HEK293 (cell line): ENCODE measurements around the gene PARP1.

Experiments
- GLI4 ChIP-seq: fragments of 450-650 bp; formaldehyde crosslinking; IDR thresholded peaks from 2 replicates; pipeline ENCODE4 v1.5.1; 2016; ENCODE audit warnings: missing biosample characterization, missing genetic modification characterization
- KLF1 ChIP-seq: fragments of 450-650 bp; formaldehyde crosslinking; IDR thresholded peaks from 2 replicates; pipeline ENCODE4 v1.5.1; 2016; ENCODE audit warnings: missing biosample characterization, missing genetic modification characterization
- KLF10 ChIP-seq: fragments of 450-650 bp; IDR thresholded peaks from 2 replicates; pipeline ENCODE4 v1.5.1; 2018; ENCODE audit warnings: missing biosample characterization, mild to moderate bottlenecking, missing genetic modification characterization
- ZNF37A ChIP-seq: fragments of 450-650 bp; IDR thresholded peaks from 2 replicates; pipeline ENCODE4 v1.5.1; 2018; ENCODE audit warnings: missing biosample characterization, missing genetic modification characterization
- ZNF501 ChIP-seq: fragments of 450-650 bp; formaldehyde crosslinking; IDR thresholded peaks from 2 replicates; pipeline ENCODE4 v1.5.1; 2016; ENCODE audit warnings: missing biosample characterization, missing genetic modification characterization
- ZNF558 ChIP-seq: fragments of 450-650 bp; formaldehyde crosslinking; IDR thresholded peaks from 2 replicates; pipeline ENCODE4 v1.5.1; 2016; ENCODE audit warnings: missing biosample characterization, missing genetic modification characterization
- ZNF621 ChIP-seq: fragments of 450-650 bp; formaldehyde crosslinking; IDR thresholded peaks from 2 replicates; pipeline ENCODE4 v1.5.1; 2017; ENCODE audit warnings: missing biosample characterization, missing genetic modification characterization
- ZNF792 ChIP-seq: fragments of 450-650 bp; formaldehyde crosslinking; IDR thresholded peaks from 2 replicates; pipeline ENCODE4 v1.5.1; 2016; ENCODE audit warnings: missing biosample characterization, missing genetic modification characterization
- TF ChIP-seq, protein P1 (sequence below): fragments of 450-650 bp; formaldehyde crosslinking; IDR thresholded peaks from 2 replicates; pipeline ENCODE4 v1.5.1; 2016; ENCODE audit warnings: missing biosample characterization, missing genetic modification characterization
- TF ChIP-seq, protein P2 (sequence below): fragments of 450-650 bp; formaldehyde crosslinking; IDR thresholded peaks from 2 replicates; pipeline ENCODE4 v1.5.1; 2016; ENCODE audit warnings: missing biosample characterization, missing genetic modification characterization, low read depth

DNA sequence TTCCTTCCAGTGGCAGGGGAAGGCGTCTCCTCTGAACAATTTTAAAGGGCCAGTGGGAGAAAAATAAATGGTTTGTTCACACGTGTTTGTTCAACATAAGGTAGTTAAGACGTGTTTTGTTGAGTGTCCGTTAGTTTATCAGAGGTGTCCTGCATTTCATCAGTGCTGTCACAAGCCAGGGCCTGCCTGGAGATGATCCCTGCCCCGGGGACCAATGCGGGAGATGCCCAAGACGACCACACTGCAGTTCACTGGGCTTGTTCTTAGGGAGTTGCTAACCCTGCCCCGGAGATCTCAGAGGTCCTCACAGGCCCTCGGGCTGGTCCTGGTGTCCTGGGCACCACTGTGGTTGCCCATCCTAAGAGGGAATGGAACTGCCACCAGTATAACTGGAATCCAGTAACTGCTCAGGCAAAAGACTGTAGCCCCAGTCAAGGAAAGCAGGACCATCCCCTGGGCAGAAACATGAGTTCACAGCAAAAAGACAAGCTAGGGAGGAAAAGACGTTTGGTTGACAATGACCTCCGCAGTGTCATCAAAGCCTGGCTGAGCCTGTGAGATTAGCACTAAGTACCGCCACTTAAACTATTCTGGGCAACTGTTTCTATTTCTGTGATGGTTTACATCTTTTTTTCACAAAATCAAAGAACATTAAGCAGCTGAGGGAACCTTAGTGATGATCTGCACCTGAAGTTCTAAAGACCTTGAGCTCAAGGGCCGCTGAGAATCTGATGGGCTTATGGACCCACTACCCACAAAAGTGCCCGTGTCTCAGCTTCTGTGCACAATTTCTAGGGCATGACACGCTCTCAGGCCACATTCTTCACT lies 54.0 kb downstream of the PARP1 start:
- no peak for TF ChIP-seq KLF1 (tag by site-specific recombination)
- TF ChIP-seq ZNF501 (tag by site-specific recombination), result no peak
- TF ChIP-seq, protein P1, sequence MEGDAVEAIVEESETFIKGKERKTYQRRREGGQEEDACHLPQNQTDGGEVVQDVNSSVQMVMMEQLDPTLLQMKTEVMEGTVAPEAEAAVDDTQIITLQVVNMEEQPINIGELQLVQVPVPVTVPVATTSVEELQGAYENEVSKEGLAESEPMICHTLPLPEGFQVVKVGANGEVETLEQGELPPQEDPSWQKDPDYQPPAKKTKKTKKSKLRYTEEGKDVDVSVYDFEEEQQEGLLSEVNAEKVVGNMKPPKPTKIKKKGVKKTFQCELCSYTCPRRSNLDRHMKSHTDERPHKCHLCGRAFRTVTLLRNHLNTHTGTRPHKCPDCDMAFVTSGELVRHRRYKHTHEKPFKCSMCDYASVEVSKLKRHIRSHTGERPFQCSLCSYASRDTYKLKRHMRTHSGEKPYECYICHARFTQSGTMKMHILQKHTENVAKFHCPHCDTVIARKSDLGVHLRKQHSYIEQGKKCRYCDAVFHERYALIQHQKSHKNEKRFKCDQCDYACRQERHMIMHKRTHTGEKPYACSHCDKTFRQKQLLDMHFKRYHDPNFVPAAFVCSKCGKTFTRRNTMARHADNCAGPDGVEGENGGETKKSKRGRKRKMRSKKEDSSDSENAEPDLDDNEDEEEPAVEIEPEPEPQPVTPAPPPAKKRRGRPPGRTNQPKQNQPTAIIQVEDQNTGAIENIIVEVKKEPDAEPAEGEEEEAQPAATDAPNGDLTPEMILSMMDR (tag by site-specific recombination), result no peak
- TF ChIP-seq GLI4, result no peak
- no peak for TF ChIP-seq KLF10 (tag by site-specific recombination)
- no peak for TF ChIP-seq ZNF37A (tag by site-specific recombination)
- TF ChIP-seq, protein P2, sequence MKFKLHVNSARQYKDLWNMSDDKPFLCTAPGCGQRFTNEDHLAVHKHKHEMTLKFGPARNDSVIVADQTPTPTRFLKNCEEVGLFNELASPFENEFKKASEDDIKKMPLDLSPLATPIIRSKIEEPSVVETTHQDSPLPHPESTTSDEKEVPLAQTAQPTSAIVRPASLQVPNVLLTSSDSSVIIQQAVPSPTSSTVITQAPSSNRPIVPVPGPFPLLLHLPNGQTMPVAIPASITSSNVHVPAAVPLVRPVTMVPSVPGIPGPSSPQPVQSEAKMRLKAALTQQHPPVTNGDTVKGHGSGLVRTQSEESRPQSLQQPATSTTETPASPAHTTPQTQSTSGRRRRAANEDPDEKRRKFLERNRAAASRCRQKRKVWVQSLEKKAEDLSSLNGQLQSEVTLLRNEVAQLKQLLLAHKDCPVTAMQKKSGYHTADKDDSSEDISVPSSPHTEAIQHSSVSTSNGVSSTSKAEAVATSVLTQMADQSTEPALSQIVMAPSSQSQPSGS (tag by site-specific recombination), result no peak
- no peak for TF ChIP-seq ZNF621
- no peak for TF ChIP-seq ZNF792 (tag by site-specific recombination)
- TF ChIP-seq ZNF558, result no peak
